ENCODE data around the gene OPTC. TPM values are rescaled to one million over a fixed set of nuclear protein-coding genes. Genes with fewer than 3 reads are reported as not detected.

Gene OPTC
- total and polyA plus RNA-seq, 2 of the 8 experiments (the other 6 are each of a cell fraction or from before 2014, with no cell fraction given): 1.1 to 4.0 TPM

DNA sequence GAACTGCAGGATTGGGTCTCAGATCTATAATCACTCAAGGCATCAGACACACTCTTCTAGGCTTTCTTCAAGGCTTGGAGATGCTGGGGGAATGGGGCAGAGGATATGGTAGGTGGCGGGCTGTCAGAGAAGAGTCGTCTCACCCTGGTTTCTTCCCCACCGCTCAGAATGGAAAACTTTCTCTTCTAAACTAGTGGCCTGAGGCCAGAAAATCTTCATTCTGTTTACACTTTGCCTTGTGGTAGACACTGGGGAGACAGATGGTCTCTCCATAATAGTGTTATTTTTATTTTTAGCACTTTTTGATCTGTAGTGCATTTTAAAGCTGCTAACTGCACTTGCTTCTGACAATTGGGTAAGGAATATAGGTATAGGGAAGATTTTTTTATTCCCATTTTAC is 15.7 kb upstream of the OPTC start:
- CTCF ChIA-PET (ENCODE audit: partially characterized antibody): interaction anchor here (1.2 to 23.5 kb wide), 8 partner anchors 9 to 211 kb away, joined by 3 to 330 read pairs (median 7); partner anchors contain the start of gene FMOD
- Histone ChIP-seq H4K5ac (ENCODE audit: insufficient read length, low read depth, low read length) (no peak overlapping the region), H4K20me1 (replicated peaks in 1 of 2; ENCODE audit: control insufficient read depth in 1 of 2, insufficient read depth in 2 of 2, low read length in 2 of 2) (no peaks in the 10 kb centered on the region), H3K79me1 (ENCODE audit: low read depth, low read length) (no peaks in the 10 kb centered on the region), H2AFZ (ENCODE audit: low read length) (no peak overlapping the region), H3K79me2 (ENCODE audit: control insufficient read depth in 1 of 2, insufficient read depth in 2 of 2, low read length in 2 of 2) (no peaks in the 10 kb centered on the region), H3K27me3 (replicated peaks in 1 of 4; ENCODE audit: control insufficient read depth in 3 of 4, extremely low read depth in 1 of 4, insufficient read depth in 3 of 4, low read length in 3 of 4) (no peaks in the 10 kb centered on the region; a peak in 1 of 7 replicates), H3K36me3 (ENCODE audit: control insufficient read depth in 2 of 4, insufficient read depth in 4 of 4, low read length in 3 of 4) (no peaks in the 10 kb centered on the region), H4K8ac (ENCODE audit: extremely low read depth, insufficient read depth, low read length) (no peak overlapping the region), H2BK15ac (ENCODE audit: low read length) (no peak overlapping the region), H3K14ac (ENCODE audit: insufficient read length) (no peak overlapping the region), H2AK5ac (ENCODE audit: low read depth, low read length) (no peak overlapping the region), H3K56ac (replicated peaks; ENCODE audit: insufficient read length, low read depth, low read length) (no peak overlapping the region), H2BK120ac (replicated peaks; ENCODE audit: low read depth, low read length) (no peak overlapping the region), H2BK5ac (ENCODE audit: low read depth, low read length) (no peak overlapping the region), H3K9me3 (ENCODE audit: insufficient read depth in 2 of 2, low read depth in 1 of 2, low read length in 1 of 2) (no peaks in the 10 kb centered on the region), H4K91ac (replicated peaks; ENCODE audit: insufficient read length, low read length) (no peak overlapping the region), H2BK12ac (ENCODE audit: low read depth, low read length) (no peak overlapping the region), H3K9ac (replicated peaks in 1 of 4; ENCODE audit: extremely low read depth in 1 of 4, low read depth in 3 of 4, low read length in 3 of 4) (no peak overlapping the region), H3K4me1 (replicated peaks in 1 of 4; ENCODE audit: control insufficient read depth in 3 of 4, insufficient read depth in 4 of 4, low read length in 3 of 4) (peaks cover 2 to 21% (median 11%) of the 10 kb centered on the region in 4 experiments; a peak in 5 of 7 replicates), H3K4me3 (ENCODE audit: extremely low read depth in 1 of 4, insufficient read depth in 2 of 4, low read depth in 3 of 4, low read length in 4 of 4) (no peak overlapping the region), H3K4me2 (ENCODE audit: insufficient read depth in 1 of 2, low read depth in 2 of 2, low read length in 2 of 2) (no peak overlapping the region), H3K27ac (ENCODE audit: low read depth, low read length) (no peak overlapping the region), H3K18ac (ENCODE audit: extremely low read depth, low read length) (no peak overlapping the region), H3K23ac (ENCODE audit: insufficient read length) (no peak overlapping the region), H2BK20ac (ENCODE audit: low read length) (no peak overlapping the region), H3K4ac (replicated peaks; ENCODE audit: insufficient read length, low read depth, low read length) (no peak overlapping the region), H3K23me2 (ENCODE audit: low read depth, low read length) (no peaks in the 10 kb centered on the region; the same call in 1 of the 2 replicates)
- no peak for FAIRE-seq
- WGBS, 2 experiments (ENCODE audit: extremely low coverage in 1 of 2, insufficient coverage in 1 of 2, insufficient read length in 1 of 2, insufficient replicate concordance in 2 of 2, low coverage in 1 of 2, low lambda C conversion rate in 2 of 2, missing lambda C conversion rate in 1 of 2): 81% methylated on average over 3 of the region's 3 CpGs; no CpG with 5 or more reads in 1 of the 2 experiments
- TF ChIP-seq ASH2L (IDR thresholded peaks at IDR 0.05; ENCODE audit: low read length): no peak
- POLR2A ChIA-PET (ENCODE audit: partially characterized antibody): no interaction called here
- no peak for DNase-seq (ENCODE audit: low read depth in 1 of 2, low spot score in 2 of 2)
